NCI-H510A (cell line): ENCODE results near the gene MMAA.
"Not testable (repeated sequence)": the region's sequence is repeated elsewhere in the genome, so short reads cannot be mapped to it uniquely, and the experiment has no call there.

ENCODE experiments used
- DNase-seq: peaks from one replicate; lab custom pipeline; 2025; lab: John Stamatoyannopoulos, UW

MMAA gene

GRCh38 chr4:145618932-145619638 is at the start of gene MMAA:
TSS of gene MMAA (plus strand) at chr4:145619385. CDS start at chr4:145639140, 19,755 bp downstream.
- peak; percentile 81 for DNase-seq

- not testable (repeated sequence) for DNase-seq
Measured at GRCh38 chr4:145574546-145574945, 44.6 kb upstream of the MMAA start.

DNA sequence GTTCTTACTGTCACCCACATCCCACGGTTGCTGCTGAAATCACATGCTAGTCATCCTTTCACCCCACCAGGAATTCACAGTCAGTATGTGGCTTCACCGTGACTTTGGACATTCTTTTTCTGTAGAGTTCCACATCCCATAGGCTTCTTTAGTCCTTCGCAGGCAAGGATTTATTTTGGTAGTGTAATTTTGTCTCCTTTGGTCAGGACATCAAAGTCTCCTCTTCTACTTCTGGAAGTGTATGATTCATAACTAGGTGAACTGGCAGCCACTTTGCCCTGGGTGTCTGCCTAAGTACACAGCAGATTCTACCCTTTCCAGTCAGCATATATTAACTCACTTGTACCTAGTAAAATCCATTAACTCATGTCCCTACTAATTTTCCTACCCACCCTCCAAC is 38.3 kb upstream of the MMAA start:
- DNase-seq = no peak

DNA sequence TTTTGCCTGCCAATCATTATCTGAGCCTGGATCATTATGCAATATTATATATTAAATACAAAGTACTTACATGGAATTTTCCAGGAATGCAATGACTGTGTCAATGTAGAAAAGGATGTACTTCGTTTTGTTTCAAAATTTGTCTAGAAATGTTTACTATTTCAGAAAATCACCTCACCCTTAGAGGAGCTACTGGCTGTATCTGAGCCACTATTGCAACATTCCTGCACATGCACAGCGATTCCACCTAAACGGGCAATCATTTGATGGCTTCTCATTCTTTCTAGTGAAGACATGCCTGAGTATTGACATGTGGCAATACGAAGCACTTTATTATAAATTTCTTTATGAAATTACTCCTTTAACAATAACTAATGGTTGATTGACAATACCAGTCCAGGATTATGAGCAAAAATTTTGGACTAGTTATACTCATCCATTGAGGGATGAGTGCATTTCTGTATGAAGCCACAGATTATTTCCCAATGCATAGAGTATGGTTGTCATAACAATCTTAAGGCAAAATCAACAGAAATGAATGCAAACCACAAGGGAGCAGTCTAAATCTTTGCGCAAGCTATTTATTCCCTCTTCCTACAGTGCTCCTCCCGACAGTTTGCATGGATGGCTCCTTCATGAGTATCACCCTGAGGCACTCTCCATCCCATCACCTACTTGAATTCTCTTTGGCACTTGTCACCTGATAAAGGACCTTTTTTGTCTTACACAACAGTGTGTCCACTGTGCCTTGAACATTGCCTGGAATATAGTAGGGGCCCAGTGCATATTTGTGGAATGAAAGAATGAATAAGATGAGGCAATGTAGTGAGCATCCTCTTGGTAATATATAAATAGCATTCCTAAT is 35.8 kb upstream of the MMAA start:
- DNase-seq = no peak

DNA sequence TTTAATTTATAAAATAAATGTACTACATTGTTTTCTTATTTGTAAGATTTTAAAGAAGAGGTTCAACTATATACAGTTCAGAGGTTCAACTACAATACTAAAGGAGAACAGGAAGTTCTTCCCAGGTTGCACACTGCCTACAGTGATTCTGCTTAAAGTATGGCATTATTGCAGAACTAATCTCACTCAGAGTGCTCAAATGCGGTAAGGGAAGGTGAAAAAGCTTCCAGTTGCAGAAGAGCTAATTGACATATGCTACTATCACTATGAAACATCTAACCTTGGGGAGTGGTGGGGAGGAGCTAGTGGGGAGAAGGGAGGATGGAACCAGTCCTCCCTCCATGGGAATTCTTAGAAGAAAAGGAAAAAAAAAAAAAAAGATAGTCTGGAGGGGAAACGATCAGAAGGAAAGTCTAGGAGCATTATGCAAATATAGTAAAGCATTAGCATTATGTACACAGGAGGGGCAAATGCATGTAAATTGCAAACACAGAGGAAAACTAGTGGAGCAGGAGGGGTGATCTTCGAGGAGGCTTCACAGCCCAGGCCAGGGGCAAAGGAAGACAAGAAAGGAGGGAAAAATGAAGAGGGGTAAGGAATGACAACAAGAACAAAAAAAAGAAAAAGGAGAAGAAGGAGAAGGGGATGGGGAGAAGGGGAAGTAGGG is 32.0 kb upstream of the MMAA start:
- DNase-seq = no peak

DNA sequence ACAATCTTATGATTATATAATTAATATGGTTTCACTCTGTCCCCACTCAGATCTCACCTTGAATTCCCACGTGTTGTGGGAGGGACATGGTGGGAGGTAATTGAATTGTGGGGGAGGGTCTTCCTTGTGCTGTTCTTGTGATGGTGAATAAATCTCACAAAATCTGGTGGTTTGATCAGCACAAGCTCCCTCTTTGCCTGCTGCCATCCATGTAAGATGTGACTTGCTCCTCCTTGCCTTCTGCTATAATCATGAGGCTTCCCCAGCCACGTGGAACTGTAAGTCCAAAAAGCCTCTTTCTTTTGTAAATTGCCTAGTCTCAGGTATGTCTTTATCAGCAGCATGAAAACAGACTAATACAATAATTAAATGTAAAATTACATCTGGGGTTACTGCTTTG is 29.8 kb upstream of the MMAA start:
- not testable (repeated sequence) for DNase-seq

DNA sequence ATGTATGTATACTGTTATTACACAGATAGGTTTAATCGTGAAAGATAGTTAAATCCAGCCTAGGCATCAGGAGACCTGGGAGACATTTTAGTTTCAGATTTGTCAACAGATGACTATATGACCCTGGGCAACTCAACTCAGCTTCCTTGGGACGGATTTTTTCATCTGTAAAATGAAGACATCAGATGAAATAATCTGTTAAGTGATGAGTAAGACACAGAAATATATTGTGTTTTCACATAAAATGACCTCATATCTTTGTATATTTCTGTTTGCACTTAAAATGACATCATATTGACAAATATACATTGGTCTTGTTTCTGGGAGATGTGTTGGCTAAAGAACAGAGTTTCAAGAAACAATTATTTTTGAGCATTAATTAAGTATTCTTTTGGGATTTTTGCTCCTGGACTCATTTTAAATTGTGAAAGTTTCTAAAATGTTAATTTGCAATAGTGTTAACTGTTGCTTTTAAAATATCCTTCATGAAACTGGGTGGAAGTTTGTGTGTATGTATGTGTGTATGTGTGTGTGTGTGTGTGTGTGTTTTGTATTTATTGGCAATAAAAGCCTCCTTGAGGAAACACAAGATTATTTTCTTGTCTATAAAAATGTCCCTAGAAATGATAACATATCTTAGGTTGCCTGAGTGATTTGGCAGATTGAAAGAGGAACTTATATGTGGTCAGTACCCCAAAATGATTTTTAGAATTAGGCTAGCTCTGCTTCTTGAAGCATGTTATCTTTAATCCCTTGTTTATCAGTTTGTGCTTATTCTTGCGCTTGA is 29.1 kb upstream of the MMAA start:
- DNase-seq = no peak

- no peak for DNase-seq
Measured at GRCh38 chr4:145602129-145602760, 16.9 kb upstream of the MMAA start.

DNA sequence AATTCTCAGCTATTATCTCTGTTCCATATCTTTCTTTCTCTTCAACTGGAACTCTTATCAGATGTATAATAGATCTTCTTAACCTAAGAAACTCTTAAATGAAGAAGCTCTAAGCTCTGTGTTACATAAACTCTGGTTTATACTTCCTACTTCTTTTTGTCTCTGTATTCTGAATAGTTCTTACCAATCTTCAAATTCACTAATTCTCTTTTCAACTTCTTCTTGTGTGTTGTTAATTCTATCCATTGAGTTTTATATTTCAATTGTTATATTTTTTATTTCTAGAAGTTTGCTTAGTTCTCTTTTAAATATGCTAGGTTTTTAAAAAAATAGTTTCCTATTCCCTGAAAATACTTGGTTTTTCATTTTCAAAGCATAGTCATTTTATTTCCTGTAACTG is 13.2 kb upstream of the MMAA start:
- no peak for DNase-seq

DNA sequence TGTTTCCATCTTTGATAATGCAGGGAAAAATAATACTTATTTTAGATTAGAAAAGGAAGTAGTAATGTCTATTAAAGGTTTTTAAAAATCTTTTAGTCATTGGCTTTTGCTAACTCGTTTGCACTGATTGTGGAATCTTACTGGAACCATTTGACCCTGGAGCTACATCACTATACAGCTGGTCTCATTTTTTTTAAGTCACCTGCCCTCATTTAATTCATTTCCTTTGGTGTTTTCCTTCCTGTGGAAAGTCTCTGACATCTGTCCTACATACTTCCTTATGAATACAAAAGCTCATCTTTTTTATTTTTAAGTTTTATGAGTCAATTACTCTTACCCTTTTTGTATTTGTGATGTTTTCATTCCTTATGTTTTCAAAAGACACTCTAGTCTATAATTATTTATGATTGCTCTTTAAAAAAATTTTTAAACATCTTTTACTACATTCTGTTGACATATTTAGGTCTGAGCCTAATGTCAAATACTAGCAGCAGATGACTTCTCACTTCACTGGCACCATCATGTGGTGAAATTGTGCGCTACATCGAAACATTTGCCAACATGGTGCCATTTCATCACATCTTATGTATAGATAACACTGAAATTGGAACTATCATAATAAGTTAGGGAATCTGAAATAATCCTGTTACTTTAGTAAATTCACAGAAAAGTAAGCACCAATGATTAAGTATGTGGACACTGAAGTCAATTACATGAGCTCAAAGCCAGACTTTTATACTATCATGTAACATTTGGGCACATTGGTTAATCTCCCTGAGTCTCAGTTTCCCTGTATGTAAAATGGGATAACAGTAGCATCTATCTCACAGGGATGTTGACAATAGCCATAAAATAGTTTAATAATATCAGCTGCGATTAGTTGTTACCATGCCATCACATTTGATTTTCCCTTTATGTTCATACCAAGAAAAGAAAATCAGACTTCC is 9.4 kb upstream of the MMAA start:
- no peak for DNase-seq

DNA sequence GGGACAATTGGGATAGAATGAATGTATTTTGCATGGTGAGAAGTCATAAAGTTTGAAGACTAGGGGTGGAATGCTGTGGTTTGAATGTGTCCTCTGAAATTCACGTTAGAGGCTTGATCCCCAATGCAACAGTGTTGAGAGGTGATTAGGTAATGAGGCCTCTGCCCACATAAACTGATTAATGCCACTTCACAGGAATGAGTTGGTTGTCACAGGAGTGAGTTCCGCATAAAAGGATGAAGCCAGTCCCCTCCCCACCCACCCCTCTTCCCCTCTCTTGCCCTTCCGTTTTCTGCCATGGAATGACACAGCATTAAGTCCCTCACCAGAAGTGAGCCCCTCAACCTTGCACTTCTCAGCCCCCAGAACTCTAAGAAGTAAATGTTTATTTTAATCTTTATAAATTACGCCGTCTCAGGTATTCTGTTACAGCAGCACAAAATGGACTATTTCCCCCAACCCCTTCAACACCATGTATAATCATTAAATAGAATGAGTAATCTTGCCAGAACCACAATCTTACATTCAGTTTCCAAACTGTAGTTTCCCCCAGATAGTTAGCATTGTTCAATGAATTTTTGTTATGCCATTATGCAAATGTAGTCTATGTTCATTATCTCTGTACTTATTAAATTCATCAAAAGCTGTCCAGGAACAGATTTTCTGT is 5.5 kb upstream of the MMAA start:
- no peak for DNase-seq

DNA sequence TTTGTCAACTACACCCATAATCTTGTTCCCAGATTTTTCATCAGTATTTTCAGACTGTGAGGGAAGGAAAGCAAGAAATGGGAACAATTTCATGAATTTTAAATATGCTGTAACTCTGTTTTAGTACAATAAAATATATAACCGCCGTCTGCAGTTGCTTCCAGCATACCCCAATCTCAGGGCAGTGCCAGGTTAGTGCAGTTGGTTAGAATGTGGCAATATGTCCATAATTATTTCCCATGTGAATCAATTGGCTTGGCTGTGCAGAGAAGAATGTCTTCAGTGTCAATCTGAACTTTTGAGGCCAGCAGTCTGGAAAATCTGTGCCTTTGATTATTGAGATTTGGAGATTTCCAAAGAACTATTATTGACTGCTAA is 5.0 kb upstream of the MMAA start:
- no peak for DNase-seq

GRCh38 chr4:145618210-145618931 is 814 bp upstream of the MMAA start:
- no peak for DNase-seq

DNA sequence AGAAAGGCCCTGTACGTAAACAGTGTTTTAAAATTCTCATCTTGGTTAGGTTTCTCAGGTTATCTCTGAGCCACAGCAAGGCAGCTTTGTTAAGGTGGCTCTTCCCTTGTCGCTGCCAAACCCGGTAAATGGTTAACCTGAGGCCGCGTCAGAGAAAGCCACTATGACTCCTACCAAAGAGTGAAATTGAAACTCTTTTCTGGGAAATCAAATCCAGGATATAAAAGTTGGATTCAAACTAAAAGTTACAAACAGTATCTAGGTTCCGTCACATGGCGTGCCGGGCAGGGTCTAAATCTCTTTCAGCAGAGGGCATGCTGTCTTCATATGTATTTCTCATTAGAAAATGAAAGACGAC is 433 bp downstream of the MMAA start:
- DNase-seq = no peak

DNA sequence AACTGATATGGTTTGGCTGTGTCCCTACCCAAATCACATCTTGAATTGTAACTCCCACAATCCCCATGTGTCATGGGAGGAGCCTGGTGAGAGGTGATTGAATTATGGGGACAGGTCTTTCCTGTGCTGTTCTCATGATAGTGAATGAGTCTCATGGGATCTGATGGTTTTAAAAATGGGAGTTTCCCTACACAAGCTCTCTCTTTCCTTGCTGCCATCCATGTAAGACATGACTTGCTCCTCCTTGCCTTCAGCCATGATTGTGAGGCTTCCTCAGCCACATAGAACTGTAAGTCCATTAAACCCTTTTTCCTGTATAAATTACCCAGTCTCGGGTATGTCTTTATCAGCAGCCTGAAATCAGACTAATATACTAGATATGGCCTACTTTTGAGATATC is 2.9 kb downstream of the MMAA start:
- not testable (repeated sequence) for DNase-seq

GRCh38 chr4:145623831-145624230 is 4.6 kb downstream of the MMAA start:
- no peak for DNase-seq

DNA sequence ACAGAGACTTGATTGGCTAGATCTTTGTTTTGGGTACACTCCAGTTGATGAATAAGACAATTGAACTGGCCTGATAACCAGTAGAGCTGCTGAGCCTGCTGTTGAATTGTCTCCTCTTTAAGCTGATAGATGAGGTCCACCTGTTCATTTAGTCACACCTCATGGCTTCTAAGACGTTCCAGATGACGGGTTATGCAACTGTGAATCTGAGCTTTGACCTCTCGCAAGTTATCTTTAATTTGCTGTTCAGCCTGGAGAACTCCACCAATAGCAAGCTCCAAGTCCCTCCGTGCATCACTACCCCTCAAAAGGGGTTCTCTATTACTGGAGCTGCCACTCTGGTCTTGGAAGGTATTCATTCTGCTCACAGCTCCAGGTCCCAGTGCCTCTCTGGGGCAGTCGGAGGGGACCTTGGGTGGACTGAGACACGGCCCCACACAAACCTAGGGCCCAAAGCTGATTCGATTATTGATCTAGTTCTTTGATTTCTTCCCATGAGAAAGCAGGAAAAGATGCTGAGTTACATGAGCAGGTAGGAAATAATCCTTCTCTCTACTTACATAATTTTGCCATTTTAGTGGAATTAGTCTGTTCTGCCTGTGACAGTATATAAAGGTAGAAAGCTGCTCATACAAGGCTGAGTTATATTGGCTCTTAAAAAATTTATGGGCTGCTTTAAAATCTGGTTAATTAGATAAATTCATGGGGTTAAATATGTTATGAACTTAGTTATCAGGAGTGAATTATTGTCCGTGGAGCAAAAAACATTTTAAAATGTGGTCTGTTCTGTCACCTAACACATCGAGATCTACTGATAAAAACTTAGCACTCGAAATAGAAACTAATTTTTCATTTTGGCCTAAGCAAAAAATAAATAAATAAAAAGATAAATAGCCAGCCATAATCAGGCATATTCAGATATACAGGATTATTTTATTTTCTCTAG is 6.8 kb downstream of the MMAA start:
- DNase-seq = no peak

- DNase-seq = no peak
Measured at GRCh38 chr4:145626623-145626982, 7.4 kb downstream of the MMAA start.
